GM23338 (cell line): ENCODE measurements around the gene KIAA0513. TPM values are rescaled to one million over a fixed set of nuclear protein-coding genes. Genes with fewer than 3 reads are reported as not detected.

Experiments
- ATAC-seq: fragments of 200-7000 bp; cut with Tn5 transposase; 3 replicates; pipeline ENCODE4 v1.9.1; 2020
- DNase-seq: peaks from one replicate; pipeline ENCODE4 v3.0.0-alpha.2; 2015; ENCODE audit warnings: low spot score
- H2AFZ ChIP-seq: fragments of 200-600 bp; sonication (generic); 2 replicates; pipeline ENCODE4 v1.8.0; 2016; ENCODE audit warnings: antibody characterized with exemption, mild to moderate bottlenecking, moderate library complexity
- H3F3A ChIP-seq: fragments of 200-600 bp; sonication (generic); replicated peaks from 2 replicates; pipeline ENCODE4 v1.8.0; 2017; ENCODE audit warnings: antibody characterized with exemption, mixed run types, low read depth
- H3K27ac ChIP-seq: fragments of 200-600 bp; sonication (generic); 2 replicates; pipeline ENCODE4 v1.6.1; 2016; ENCODE audit warnings: low read depth
- H3K27me3 ChIP-seq: fragments of 200-600 bp; sonication (generic); 2 replicates; pipeline ENCODE4 v1.8.0; 2016; ENCODE audit warnings: mild to moderate bottlenecking, mixed run types, moderate library complexity; ENCODE audit not compliant: insufficient read depth
- H3K36me3 ChIP-seq: fragments of 200-600 bp; sonication (generic); 2 replicates; pipeline ENCODE4 v1.8.0; 2016; ENCODE audit warnings: mild to moderate bottlenecking; ENCODE audit not compliant: insufficient read depth
- H3K4me1 ChIP-seq: fragments of 200-600 bp; sonication (generic); 2 replicates; pipeline ENCODE4 v1.8.0; 2016; ENCODE audit warnings: mild to moderate bottlenecking, moderate library complexity; ENCODE audit not compliant: insufficient read depth
- H3K4me2 ChIP-seq: fragments of 200-600 bp; sonication (generic); 2 replicates; pipeline ENCODE4 v1.7.1; 2017; ENCODE audit warnings: mixed run types
- H3K4me3 ChIP-seq: fragments of 200-600 bp; sonication (generic); 2 replicates; pipeline ENCODE4 v1.6.1; 2016; ENCODE audit warnings: mixed run types
- H3K79me2 ChIP-seq: fragments of 200-600 bp; sonication (generic); replicated peaks from 2 replicates; pipeline ENCODE4 v1.8.0; 2017; ENCODE audit warnings: mild to moderate bottlenecking; ENCODE audit not compliant: insufficient read depth
- H3K9me2 ChIP-seq: fragments of 200-600 bp; sonication (generic); 2 replicates; pipeline ENCODE4 v1.8.0; 2017; ENCODE audit not compliant: insufficient read depth
- H4K20me1 ChIP-seq: fragments of 200-600 bp; sonication (generic); replicated peaks from 2 replicates; pipeline ENCODE4 v1.8.0; 2017; ENCODE audit warnings: mild to moderate bottlenecking; ENCODE audit not compliant: insufficient read depth
- H3K27ac Mint-ChIP-seq: 2 replicates; pipeline ENCODE4 v1.8.0; 2020; ENCODE audit warnings: inconsistent platforms, mild to moderate bottlenecking, moderate library complexity, mixed read lengths
- H3K27me3 Mint-ChIP-seq: 3 replicates; pipeline ENCODE4 v1.8.0; 2022; ENCODE audit warnings: low read depth, mild to moderate bottlenecking, moderate library complexity, mixed read lengths, inconsistent platforms; ENCODE audit not compliant: insufficient read depth, poor library complexity
- H3K36me3 Mint-ChIP-seq: 3 replicates; pipeline ENCODE4 v1.8.0; 2021; ENCODE audit warnings: low read depth, mild to moderate bottlenecking, inconsistent platforms, moderate library complexity, mixed read lengths
- H3K4me1 Mint-ChIP-seq: 3 replicates; pipeline ENCODE4 v1.8.0; 2020; ENCODE audit warnings: mild to moderate bottlenecking, inconsistent platforms, mixed read lengths
- H3K4me3 Mint-ChIP-seq: 3 replicates; pipeline ENCODE4 v1.8.0; 2021; ENCODE audit warnings: moderate library complexity, mild to moderate bottlenecking, inconsistent platforms, mixed read lengths
- H3K9me3 Mint-ChIP-seq: 3 replicates; pipeline ENCODE4 v1.8.0; 2020; ENCODE audit warnings: moderate library complexity, mild to moderate bottlenecking, inconsistent platforms, mixed read lengths
- CREB1 ChIP-seq: fragments of 250-450 bp; sonication (Bioruptor Pico); IDR thresholded peaks from 2 replicates; pipeline ENCODE4 v1.5.0; 2020; ENCODE audit warnings: low read depth, mild to moderate bottlenecking, moderate library complexity
- CTCF ChIP-seq, 2 experiments: fragments of 200-600 bp in 1 of 2; sonication (generic) in 1 of 2; conservative IDR thresholded peaks; 2 replicates each; pipeline versions ENCODE4 v1.5.1 to v1.6.1; 2016 to 2017; ENCODE audit warnings: antibody characterized with exemption in 2 of 2, low read depth in 2 of 2, mild to moderate bottlenecking in 2 of 2, moderate library complexity in 1 of 2
- ETS1 ChIP-seq: IDR thresholded peaks from 2 replicates; pipeline ENCODE4 v1.6.1; 2016; ENCODE audit warnings: antibody characterized with exemption
- EZH2phosphoT487 ChIP-seq: fragments of 200-600 bp; sonication (generic); IDR thresholded peaks from one replicate; pipeline ENCODE4 v1.8.1; 2018; ENCODE audit warnings: antibody characterized with exemption; ENCODE audit not compliant: unreplicated experiment
- JUNB ChIP-seq: IDR thresholded peaks from one replicate; pipeline ENCODE4 v1.6.1; 2016; ENCODE audit warnings: antibody characterized with exemption; ENCODE audit not compliant: unreplicated experiment
- NANOG ChIP-seq: IDR thresholded peaks from 2 replicates; pipeline ENCODE4 v1.6.1; 2016; ENCODE audit warnings: antibody characterized with exemption, borderline replicate concordance
- POLR2AphosphoS5 ChIP-seq: IDR thresholded peaks from 2 replicates; pipeline ENCODE4 v1.6.1; 2016; ENCODE audit warnings: antibody characterized with exemption, low read depth
- REST ChIP-seq: IDR thresholded peaks from one replicate; pipeline ENCODE4 v1.6.1; 2018; ENCODE audit warnings: antibody characterized with exemption; ENCODE audit not compliant: unreplicated experiment
- STAT1 ChIP-seq: IDR thresholded peaks from one replicate; pipeline ENCODE4 v1.6.1; 2016; ENCODE audit warnings: antibody characterized with exemption; ENCODE audit not compliant: unreplicated experiment
- ZNF114 ChIP-seq: fragments of 250-450 bp; sonication (Bioruptor Pico); IDR thresholded peaks from 2 replicates; pipeline ENCODE4 v1.5.0; 2020; ENCODE audit warnings: mild to moderate bottlenecking, moderate library complexity
- ZNF331 ChIP-seq: fragments of 250-450 bp; sonication (Bioruptor Pico); IDR thresholded peaks from 2 replicates; pipeline ENCODE4 v1.5.0; 2020; ENCODE audit warnings: low read depth, mild to moderate bottlenecking, moderate library complexity
- polyA plus RNA-seq: library from polyadenylated mRNA; unstranded; fragments of >200 nt; fragmentation: Nextera tagmentation; extraction: Ambion mirVana; gene quantifications from 2 replicates; pipeline ENCODE4 v1.2.1, GENCODE V29; 2016
- total RNA-seq: library from RNA; depleted of rRNA; stranded (reverse); fragments of >200 nt; shearing (Covaris generic); gene quantifications from 2 replicates; pipeline ENCODE4 v1.2.3, GENCODE V29; 2014
- TF ChIP-seq, protein P1 (sequence below): fragments of 250-450 bp; sonication (Bioruptor Pico); IDR thresholded peaks from 2 replicates; pipeline ENCODE4 v1.5.0; 2020; ENCODE audit warnings: mild to moderate bottlenecking, moderate library complexity

The KIAA0513 gene
- total and polyA plus RNA-seq, 2 experiments from 2014 or later, result 2.1 to 8.7 TPM

- no peaks in the 10 kb centered on the region; the same call in 1 of the 2 replicates for H3F3A ChIP-seq
- TF ChIP-seq, protein P1, sequence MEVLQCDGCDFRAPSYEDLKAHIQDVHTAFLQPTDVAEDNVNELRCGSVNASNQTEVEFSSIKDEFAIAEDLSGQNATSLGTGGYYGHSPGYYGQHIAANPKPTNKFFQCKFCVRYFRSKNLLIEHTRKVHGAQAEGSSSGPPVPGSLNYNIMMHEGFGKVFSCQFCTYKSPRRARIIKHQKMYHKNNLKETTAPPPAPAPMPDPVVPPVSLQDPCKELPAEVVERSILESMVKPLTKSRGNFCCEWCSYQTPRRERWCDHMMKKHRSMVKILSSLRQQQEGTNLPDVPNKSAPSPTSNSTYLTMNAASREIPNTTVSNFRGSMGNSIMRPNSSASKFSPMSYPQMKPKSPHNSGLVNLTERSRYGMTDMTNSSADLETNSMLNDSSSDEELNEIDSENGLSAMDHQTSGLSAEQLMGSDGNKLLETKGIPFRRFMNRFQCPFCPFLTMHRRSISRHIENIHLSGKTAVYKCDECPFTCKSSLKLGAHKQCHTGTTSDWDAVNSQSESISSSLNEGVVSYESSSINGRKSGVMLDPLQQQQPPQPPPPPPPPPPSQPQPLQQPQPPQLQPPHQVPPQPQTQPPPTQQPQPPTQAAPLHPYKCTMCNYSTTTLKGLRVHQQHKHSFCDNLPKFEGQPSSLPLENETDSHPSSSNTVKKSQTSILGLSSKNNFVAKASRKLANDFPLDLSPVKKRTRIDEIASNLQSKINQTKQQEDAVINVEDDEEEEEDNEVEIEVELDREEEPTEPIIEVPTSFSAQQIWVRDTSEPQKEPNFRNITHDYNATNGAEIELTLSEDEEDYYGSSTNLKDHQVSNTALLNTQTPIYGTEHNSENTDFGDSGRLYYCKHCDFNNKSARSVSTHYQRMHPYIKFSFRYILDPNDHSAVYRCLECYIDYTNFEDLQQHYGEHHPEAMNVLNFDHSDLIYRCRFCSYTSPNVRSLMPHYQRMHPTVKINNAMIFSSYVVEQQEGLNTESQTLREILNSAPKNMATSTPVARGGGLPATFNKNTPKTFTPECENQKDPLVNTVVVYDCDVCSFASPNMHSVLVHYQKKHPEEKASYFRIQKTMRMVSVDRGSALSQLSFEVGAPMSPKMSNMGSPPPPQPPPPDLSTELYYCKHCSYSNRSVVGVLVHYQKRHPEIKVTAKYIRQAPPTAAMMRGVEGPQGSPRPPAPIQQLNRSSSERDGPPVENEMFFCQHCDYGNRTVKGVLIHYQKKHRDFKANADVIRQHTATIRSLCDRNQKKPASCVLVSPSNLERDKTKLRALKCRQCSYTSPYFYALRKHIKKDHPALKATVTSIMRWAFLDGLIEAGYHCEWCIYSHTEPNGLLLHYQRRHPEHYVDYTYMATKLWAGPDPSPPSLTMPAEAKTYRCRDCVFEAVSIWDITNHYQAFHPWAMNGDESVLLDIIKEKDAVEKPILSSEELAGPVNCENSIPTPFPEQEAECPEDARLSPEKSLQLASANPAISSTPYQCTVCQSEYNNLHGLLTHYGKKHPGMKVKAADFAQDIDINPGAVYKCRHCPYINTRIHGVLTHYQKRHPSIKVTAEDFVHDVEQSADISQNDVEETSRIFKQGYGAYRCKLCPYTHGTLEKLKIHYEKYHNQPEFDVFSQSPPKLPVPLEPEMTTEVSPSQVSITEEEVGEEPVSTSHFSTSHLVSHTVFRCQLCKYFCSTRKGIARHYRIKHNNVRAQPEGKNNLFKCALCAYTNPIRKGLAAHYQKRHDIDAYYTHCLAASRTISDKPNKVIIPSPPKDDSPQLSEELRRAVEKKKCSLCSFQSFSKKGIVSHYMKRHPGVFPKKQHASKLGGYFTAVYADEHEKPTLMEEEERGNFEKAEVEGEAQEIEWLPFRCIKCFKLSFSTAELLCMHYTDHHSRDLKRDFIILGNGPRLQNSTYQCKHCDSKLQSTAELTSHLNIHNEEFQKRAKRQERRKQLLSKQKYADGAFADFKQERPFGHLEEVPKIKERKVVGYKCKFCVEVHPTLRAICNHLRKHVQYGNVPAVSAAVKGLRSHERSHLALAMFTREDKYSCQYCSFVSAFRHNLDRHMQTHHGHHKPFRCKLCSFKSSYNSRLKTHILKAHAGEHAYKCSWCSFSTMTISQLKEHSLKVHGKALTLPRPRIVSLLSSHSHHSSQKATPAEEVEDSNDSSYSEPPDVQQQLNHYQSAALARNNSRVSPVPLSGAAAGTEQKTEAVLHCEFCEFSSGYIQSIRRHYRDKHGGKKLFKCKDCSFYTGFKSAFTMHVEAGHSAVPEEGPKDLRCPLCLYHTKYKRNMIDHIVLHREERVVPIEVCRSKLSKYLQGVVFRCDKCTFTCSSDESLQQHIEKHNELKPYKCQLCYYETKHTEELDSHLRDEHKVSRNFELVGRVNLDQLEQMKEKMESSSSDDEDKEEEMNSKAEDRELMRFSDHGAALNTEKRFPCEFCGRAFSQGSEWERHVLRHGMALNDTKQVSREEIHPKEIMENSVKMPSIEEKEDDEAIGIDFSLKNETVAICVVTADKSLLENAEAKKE (CRISPR knock-in tag), result no peak
- TF ChIP-seq EZH2phosphoT487 (no peak), POLR2AphosphoS5 (no peak), JUNB (no peak), STAT1 (no peak), REST (no peak), ZNF114 (CRISPR knock-in tag) (no peak), NANOG (no peak), CREB1 (CRISPR knock-in tag) (no peak), CTCF (conservative IDR thresholded peaks at IDR 0.05; ENCODE audit: low read depth in 2 of 2) (no peak), ETS1 (no peak), ZNF331 (CRISPR knock-in tag) (no peak)
- H3K27ac Mint-ChIP-seq, result no peak overlapping the region
- H2AFZ ChIP-seq, result no peak overlapping the region
- no peaks in the 10 kb centered on the region for H3K9me3 Mint-ChIP-seq
- ATAC-seq, result no peak
- no peak overlapping the region for H3K4me3 ChIP-seq
- no peaks in the 10 kb centered on the region for H3K27me3 ChIP-seq
- no peak for DNase-seq
- no peaks in the 10 kb centered on the region for H3K4me1 ChIP-seq
- no peaks in the 10 kb centered on the region for H3K4me1 Mint-ChIP-seq
- no peaks in the 10 kb centered on the region for H3K36me3 ChIP-seq
- H4K20me1 ChIP-seq, result no peaks in the 10 kb centered on the region
- H3K27ac ChIP-seq, result no peak overlapping the region
- no peaks in the 10 kb centered on the region for H3K9me2 ChIP-seq
- H3K36me3 Mint-ChIP-seq, result no peaks in the 10 kb centered on the region
- H3K27me3 Mint-ChIP-seq, result peaks cover 4% of the 10 kb centered on the region
- no peak overlapping the region for H3K4me2 ChIP-seq
- no peaks in the 10 kb centered on the region for H3K79me2 ChIP-seq
- H3K4me3 Mint-ChIP-seq, result no peak overlapping the region
Measured at GRCh38 chr16:85104821-85105391, 77.3 kb downstream of the KIAA0513 start.
